ENCODE data around the gene SUSD4.

- no peak for TF ChIP-seq POLR2A (IDR thresholded peaks at IDR 0.05)
- TF ChIP-seq CTCF (IDR thresholded peaks at IDR 0.05): no peak
Measured at GRCh38 chr1:223177681-223178080, 186.3 kb downstream of the SUSD4 start.
